HFFc6 (cell line): Measurements from ENCODE around the gene ATF7IP2. TPM values are rescaled to one million over a fixed set of nuclear protein-coding genes. Genes with fewer than 3 reads are reported as not detected.
"Not testable (repeated sequence)": the region's sequence is repeated elsewhere in the genome, so short reads cannot be mapped to it uniquely, and the experiment has no call there.

Source experiments
- DNase-seq: peaks from one replicate; pipeline ENCODE4 v3.0.0-alpha.2; 2018
- H3K27ac Mint-ChIP-seq: 2 replicates; pipeline ENCODE4 v1.8.0; 2020; ENCODE audit warnings: mild to moderate bottlenecking, mixed read lengths
- H3K27me3 Mint-ChIP-seq: 2 replicates; pipeline ENCODE4 v1.8.0; 2021; ENCODE audit warnings: mild to moderate bottlenecking, moderate library complexity, mixed read lengths; ENCODE audit not compliant: insufficient read depth
- H3K36me3 Mint-ChIP-seq: 2 replicates; pipeline ENCODE4 v1.8.0; 2021; ENCODE audit warnings: low read depth, mixed read lengths
- H3K4me1 Mint-ChIP-seq: 2 replicates; pipeline ENCODE4 v1.8.0; 2020; ENCODE audit warnings: low read depth, mixed read lengths
- H3K4me3 Mint-ChIP-seq: 2 replicates; pipeline ENCODE4 v1.8.0; 2020; ENCODE audit warnings: mild to moderate bottlenecking, moderate library complexity, mixed read lengths
- H3K9me3 Mint-ChIP-seq: 2 replicates; pipeline ENCODE4 v1.8.0; 2020; ENCODE audit warnings: mild to moderate bottlenecking, mixed read lengths
- total RNA-seq, 6 experiments: library from RNA; stranded (reverse); fragmentation: NEBNext Ultra II Directional; extraction: Animal tissue kit (Norgen Biotek cat#: 25700); gene quantifications; 2 replicates in 1 of 6; 3 replicates in 5 of 6; pipeline ENCODE4 v1.2.3, GENCODE V29; 2021
- TF ChIP-seq, protein P1 (sequence below): fragments of 200-600 bp; sonication (generic); IDR thresholded peaks from 2 replicates; pipeline ENCODE4 v1.5.0; 2021; ENCODE audit warnings: antibody characterized with exemption, mild to moderate bottlenecking

The ATF7IP2 gene
- total RNA-seq, 6 experiments from 2014 or later: 0.22 to 1.2 (median 0.62) TPM; not detected in 2

DNA sequence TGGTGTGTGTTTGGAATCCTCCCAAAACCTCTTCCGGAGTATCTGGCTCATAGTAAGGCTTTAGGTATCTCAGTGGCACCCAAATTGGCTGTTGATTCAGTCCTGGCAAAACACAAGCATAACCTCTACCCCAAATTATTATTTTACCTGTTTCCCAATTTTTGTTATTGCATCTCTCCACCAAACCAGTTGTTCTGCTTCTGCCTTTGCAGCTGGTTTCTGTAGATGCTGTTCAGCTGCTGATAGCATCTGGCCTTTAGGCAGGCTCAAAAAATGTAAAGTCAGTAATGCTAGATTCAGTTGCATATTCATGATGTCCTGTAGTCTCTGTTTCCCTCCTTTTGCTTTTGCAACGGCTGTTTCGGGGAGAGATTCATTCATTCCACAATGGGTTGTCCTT is 33.8 kb downstream of the ATF7IP2 start:
- Mint-ChIP-seq H3K27ac (no peak overlapping the region), H3K4me3 (no peak overlapping the region), H3K9me3 (peaks cover 45% of the 10 kb centered on the region), H3K4me1 (no peaks in the 10 kb centered on the region), H3K36me3 (peaks cover 5% of the 10 kb centered on the region; the same call in 1 of the 2 replicates), H3K27me3 (peaks cover 3% of the 10 kb centered on the region; the same call in 1 of the 2 replicates)
- TF ChIP-seq, protein P1, sequence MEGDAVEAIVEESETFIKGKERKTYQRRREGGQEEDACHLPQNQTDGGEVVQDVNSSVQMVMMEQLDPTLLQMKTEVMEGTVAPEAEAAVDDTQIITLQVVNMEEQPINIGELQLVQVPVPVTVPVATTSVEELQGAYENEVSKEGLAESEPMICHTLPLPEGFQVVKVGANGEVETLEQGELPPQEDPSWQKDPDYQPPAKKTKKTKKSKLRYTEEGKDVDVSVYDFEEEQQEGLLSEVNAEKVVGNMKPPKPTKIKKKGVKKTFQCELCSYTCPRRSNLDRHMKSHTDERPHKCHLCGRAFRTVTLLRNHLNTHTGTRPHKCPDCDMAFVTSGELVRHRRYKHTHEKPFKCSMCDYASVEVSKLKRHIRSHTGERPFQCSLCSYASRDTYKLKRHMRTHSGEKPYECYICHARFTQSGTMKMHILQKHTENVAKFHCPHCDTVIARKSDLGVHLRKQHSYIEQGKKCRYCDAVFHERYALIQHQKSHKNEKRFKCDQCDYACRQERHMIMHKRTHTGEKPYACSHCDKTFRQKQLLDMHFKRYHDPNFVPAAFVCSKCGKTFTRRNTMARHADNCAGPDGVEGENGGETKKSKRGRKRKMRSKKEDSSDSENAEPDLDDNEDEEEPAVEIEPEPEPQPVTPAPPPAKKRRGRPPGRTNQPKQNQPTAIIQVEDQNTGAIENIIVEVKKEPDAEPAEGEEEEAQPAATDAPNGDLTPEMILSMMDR: no peak
- no peak for DNase-seq

DNA sequence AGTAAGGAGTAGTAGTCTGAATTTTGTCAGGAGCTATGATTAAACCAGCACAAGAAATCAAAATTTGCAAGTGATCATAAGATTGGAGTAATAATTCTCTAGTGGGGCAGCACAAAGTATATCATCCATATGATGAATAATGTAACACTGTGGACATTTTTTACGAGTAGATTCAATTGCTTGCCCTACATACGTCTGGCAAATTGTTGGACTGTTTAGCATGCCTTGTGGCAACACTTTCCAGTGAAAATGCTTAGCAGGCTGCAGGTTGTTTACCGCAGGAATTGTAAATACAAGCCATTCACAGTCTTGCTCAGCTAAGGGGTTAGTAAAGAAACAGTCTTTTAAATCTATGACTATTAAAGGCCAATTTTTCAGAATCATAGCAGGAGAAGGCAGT is 35.7 kb downstream of the ATF7IP2 start:
- no peak for DNase-seq
- Mint-ChIP-seq H3K27me3 (peaks cover 3% of the 10 kb centered on the region; the same call in 1 of the 2 replicates), H3K9me3 (peaks cover 28% of the 10 kb centered on the region), H3K4me3 (no peak overlapping the region), H3K36me3 (peaks cover 5% of the 10 kb centered on the region; the same call in 1 of the 2 replicates), H3K4me1 (no peaks in the 10 kb centered on the region), H3K27ac (no peak overlapping the region)
- TF ChIP-seq, protein P1: no peak

DNA sequence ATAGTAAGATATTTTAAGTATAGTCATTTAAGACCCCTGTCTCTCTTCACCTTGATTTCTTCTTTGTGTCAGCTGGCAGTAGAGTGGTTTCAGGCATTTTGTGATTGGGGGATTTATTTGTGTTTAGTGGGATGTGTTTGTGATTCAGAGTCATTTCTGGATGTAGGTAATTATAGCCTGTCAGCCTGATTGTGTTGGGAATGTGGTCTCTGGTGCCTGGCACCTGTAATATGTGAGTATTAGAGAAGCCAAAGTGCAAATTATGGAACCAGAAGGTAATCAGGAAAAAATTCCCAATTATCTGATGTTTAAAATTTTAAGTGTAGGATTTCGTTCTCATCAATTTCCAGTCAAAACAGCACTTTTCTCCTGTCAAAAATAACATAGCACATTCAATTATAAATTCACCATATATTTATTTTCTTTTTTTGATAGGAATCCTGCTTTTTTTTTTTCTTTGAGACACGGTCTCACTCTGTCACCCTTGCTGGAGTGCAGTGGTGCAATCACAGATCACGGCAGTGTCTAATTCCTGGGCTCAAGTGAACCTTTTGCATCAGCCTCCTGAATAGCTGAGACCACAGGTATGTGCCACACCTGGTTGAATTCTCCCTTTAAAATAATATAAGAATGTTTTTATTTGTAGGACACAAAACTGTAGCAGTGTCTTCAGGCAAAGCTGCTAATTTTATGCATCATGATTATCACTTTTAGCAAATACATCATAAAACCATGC is 42.7 kb downstream of the ATF7IP2 start:
- no peak overlapping the region for H3K4me3 Mint-ChIP-seq

DNA sequence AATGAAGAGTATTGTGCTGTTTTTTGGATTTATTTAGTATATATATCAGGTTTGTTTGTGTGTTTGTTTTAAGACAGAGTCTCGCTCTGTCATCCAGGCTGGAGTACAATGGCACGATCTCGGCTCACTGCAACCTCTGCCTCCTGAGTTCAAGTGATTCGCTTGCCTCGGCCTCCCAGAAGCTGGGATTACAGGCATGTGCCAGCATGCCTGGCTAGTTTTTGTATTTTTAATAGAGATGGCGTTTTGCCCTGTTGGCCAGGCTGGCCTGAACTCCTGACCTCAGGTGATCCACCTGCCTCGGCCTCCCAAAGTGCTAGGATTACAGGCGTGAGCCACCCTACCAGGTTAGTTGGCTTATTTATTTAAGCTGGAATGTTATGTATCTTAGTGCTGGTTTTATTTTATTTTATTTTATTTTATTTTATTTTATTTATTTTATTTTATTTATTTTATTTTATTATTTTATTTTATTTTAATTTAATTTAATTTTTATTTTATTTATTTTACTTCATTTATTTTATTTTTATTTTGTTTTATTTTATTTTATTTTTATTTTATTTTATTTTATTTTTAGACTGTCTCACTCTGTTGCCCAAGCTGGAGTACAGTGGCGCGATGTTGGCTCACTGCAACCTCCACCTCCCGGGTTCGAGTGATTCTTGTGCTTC is 43.6 kb downstream of the ATF7IP2 start:
- not testable (repeated sequence) for H3K4me3 Mint-ChIP-seq, H3K4me1 Mint-ChIP-seq, DNase-seq, H3K9me3 Mint-ChIP-seq, H3K27me3 Mint-ChIP-seq, H3K36me3 Mint-ChIP-seq, H3K27ac Mint-ChIP-seq

More for the DNA sequence above, 42.7 kb downstream of the ATF7IP2 start:
- H3K4me1 Mint-ChIP-seq: no peaks in the 10 kb centered on the region
- no peaks in the 10 kb centered on the region for H3K36me3 Mint-ChIP-seq
- no peak for DNase-seq
- H3K27ac Mint-ChIP-seq: no peak overlapping the region
- TF ChIP-seq, protein P1: no peak
- peaks cover 3% of the 10 kb centered on the region for H3K9me3 Mint-ChIP-seq
- H3K27me3 Mint-ChIP-seq: no peaks in the 10 kb centered on the region

DNA sequence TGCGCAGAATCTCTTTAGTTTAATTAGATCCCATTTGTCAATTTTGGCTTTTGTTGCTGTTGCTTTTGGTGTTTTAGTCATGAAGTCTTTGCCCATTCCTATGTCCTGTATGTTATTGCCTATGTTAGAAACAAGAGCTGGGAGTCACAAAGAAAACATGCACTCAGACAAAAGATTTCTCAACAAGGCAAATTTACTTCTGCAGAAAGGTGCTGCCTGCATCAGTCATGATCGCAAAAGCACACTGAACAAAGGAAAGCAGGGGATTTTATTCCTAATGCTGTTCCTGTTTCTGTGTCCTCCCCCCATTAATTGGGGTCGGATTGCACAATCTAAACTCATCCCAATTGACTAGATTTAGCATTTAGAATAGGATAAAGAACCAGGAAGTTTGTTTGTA is 55.9 kb downstream of the ATF7IP2 start:
- no peak for DNase-seq
- no peaks in the 10 kb centered on the region for H3K27me3 Mint-ChIP-seq
- H3K9me3 Mint-ChIP-seq: peaks cover 34% of the 10 kb centered on the region
- TF ChIP-seq, protein P1: no peak
- no peak overlapping the region for H3K4me3 Mint-ChIP-seq
- no peak overlapping the region for H3K27ac Mint-ChIP-seq
- H3K36me3 Mint-ChIP-seq: peaks cover 9% of the 10 kb centered on the region; the same call in 1 of the 2 replicates
- H3K4me1 Mint-ChIP-seq: no peaks in the 10 kb centered on the region

DNA sequence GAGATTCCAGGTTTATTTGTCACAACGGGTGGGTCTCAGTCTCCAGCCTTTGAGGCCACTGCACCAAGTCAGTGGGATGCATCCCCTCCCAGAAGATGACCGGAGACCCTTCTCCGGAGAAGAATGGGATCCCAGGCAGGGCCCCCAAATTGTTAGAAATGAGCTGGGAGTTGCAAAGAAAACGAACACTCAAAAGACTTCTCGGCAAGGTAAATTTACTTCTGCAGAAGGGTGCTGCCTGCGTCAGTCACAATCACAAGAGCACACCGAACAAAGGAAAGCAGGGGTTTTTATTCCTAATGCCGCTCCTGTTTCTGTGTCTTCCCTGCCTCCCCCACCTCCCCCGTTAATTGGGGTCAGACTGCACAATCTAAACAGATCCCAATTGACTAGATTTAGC is 61.4 kb downstream of the ATF7IP2 start:
- Mint-ChIP-seq H3K27ac (no peak overlapping the region), H3K36me3 (no peaks in the 10 kb centered on the region; the same call in 1 of the 2 replicates), H3K27me3 (no peaks in the 10 kb centered on the region), H3K4me3 (no peak overlapping the region), H3K9me3 (peaks cover 51% of the 10 kb centered on the region), H3K4me1 (no peaks in the 10 kb centered on the region)
- no peak for DNase-seq
- TF ChIP-seq, protein P1: no peak

DNA sequence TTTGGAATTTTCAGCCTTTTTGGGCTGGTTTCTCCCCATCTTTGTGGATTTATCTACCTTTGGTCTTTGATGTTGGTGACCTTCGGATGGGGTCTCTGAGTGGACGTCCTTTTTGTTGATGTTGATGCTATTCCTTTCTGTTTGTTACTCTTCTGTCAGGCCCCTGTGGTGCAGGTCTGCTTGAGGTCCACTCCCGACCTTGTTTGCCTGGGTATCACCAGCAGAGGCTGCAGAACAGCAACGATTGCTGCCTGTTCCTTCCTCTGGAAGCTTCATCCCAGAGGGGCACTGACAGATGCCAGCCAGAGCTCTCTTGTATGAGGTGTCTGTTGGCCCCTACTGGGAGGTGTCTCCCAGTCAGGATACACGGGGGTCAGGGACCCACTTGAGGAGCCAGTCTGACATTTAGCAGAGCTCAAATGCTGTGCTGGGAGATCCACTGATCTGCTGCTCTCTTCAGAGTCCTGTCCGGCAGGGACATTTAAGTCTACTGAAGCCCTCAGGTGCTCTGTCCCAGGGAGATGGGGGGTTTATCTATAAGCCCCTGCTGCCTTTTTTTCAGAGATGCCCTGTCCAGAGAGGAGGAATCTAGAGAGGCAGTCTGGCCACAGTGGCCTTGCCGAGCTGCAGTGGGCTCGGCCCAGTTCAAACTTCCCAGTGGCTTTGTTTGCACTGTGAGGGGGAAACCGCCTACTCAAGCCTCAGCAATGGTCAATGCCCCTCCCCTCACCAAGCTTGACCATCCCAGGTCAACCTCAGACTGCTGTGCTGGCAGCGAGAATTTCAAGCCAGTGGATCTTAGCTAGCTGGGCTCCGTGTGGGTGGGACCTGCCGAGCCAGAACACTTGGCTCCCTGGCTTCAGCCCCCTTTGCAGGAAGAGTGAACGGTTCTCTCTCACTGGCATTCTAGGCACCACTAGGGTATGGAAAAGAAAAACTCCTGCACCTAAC is 66.6 kb downstream of the ATF7IP2 start:
- DNase-seq, H3K27me3 Mint-ChIP-seq, H3K4me3 Mint-ChIP-seq, H3K4me1 Mint-ChIP-seq, H3K36me3 Mint-ChIP-seq, H3K27ac Mint-ChIP-seq: not testable (repeated sequence)
- H3K9me3 Mint-ChIP-seq: peaks cover 31% of the 10 kb centered on the region
